OCI-LY3 (cell line): ENCODE results near the gene ZFC3H1.

Experiments used
- EZH2phosphoT487 ChIP-seq: fragments of 200-600 bp; shearing (Covaris generic); IDR thresholded peaks from 2 replicates; pipeline ENCODE4 v1.6.1; 2018; ENCODE audit warnings: antibody characterized with exemption, mixed run types, low read depth
- TF ChIP-seq, protein P1 (sequence below): fragments of 200-600, 300-600 bp; sonication (generic); IDR thresholded peaks from 2 replicates; pipeline ENCODE4 v1.5.1; 2014; ENCODE audit warnings: antibody characterized with exemption, low read length, low read depth

- TF ChIP-seq EZH2phosphoT487: no peak
- TF ChIP-seq, protein P1, sequence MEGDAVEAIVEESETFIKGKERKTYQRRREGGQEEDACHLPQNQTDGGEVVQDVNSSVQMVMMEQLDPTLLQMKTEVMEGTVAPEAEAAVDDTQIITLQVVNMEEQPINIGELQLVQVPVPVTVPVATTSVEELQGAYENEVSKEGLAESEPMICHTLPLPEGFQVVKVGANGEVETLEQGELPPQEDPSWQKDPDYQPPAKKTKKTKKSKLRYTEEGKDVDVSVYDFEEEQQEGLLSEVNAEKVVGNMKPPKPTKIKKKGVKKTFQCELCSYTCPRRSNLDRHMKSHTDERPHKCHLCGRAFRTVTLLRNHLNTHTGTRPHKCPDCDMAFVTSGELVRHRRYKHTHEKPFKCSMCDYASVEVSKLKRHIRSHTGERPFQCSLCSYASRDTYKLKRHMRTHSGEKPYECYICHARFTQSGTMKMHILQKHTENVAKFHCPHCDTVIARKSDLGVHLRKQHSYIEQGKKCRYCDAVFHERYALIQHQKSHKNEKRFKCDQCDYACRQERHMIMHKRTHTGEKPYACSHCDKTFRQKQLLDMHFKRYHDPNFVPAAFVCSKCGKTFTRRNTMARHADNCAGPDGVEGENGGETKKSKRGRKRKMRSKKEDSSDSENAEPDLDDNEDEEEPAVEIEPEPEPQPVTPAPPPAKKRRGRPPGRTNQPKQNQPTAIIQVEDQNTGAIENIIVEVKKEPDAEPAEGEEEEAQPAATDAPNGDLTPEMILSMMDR: no peak
Observed at GRCh38 chr12:71671311-71671710, 7.7 kb upstream of the ZFC3H1 start.
